K562 (cell line): Measurements from ENCODE around the gene CNPY2. TPM values are rescaled to one million over a fixed set of nuclear protein-coding genes. Genes with fewer than 3 reads are reported as not detected.

Experiments used
- BACH1 ChIP-seq: fragments of 200-800 bp; sonication (Bioruptor generic); IDR thresholded peaks from 2 replicates; pipeline ENCODE4 v1.6.1; 2016; ENCODE audit warnings: missing genetic modification characterization, missing compliant biosample characterization
- GABPA ChIP-seq: fragments of 200-800 bp; sonication (Bioruptor generic); conservative IDR thresholded peaks from 2 replicates; pipeline ENCODE4 v1.6.1; 2016; ENCODE audit warnings: low read depth, missing genetic modification characterization, missing compliant biosample characterization
- IFI16 ChIP-seq: fragments of 250-450 bp; sonication (Bioruptor Pico); IDR thresholded peaks from 2 replicates; pipeline ENCODE4 v2.1.2; 2022; ENCODE audit warnings: mild to moderate bottlenecking, inconsistent platforms
- MYBL2 ChIP-seq, 2 experiments: fragments of 450-650 bp in 1 of 2; sonication (generic) in 1 of 2; formaldehyde crosslinking in 1 of 2; IDR thresholded peaks; 2 replicates each; pipeline versions ENCODE4 v1.6.1 to v1.8.1; 2017 to 2022; ENCODE audit warnings: borderline replicate concordance in 1 of 2, inconsistent platforms in 1 of 2, low read depth in 1 of 2, mild to moderate bottlenecking in 1 of 2, missing genetic modification reagents in 1 of 2, moderate library complexity in 1 of 2
- MYNN ChIP-seq, 2 experiments: sonication (generic); formaldehyde crosslinking in 1 of 2; IDR thresholded peaks; 2 replicates each; pipeline versions ENCODE4 v1.5.0 to v1.6.1; 2016 to 2020; ENCODE audit warnings: antibody characterized with exemption in 1 of 2, missing genetic modification reagents in 1 of 2
- SRSF3 ChIP-seq: fragments of 200-400 bp; formaldehyde crosslinking; IDR thresholded peaks from 2 replicates; pipeline ENCODE4 v1.6.1; 2016; ENCODE audit warnings: mild to moderate bottlenecking, low read length, moderate library complexity; ENCODE audit not compliant: insufficient read depth
- ZNF174 ChIP-seq: fragments of 250-450 bp; sonication (Bioruptor Pico); IDR thresholded peaks from 2 replicates; pipeline ENCODE4 v1.4.0; 2020; ENCODE audit warnings: mild to moderate bottlenecking
- ZNF354B ChIP-seq: fragments of 250-450 bp; sonication (Bioruptor Pico); IDR thresholded peaks from 2 replicates; pipeline ENCODE4 v1.4.0; 2020
- ZNF707 ChIP-seq: fragments of 250-450 bp; sonication (Bioruptor Pico); conservative IDR thresholded peaks from 2 replicates; pipeline ENCODE4 v1.8.0; 2022; ENCODE audit warnings: inconsistent platforms, mild to moderate bottlenecking, moderate library complexity
- polyA plus RNA-seq, 8 experiments: library from polyadenylated mRNA; depleted of rRNA in 4 of 8; stranded (reverse) in 5 of 8; unstranded in 3 of 8; fragments of >200 nt; fragmentation: Nextera tagmentation in 2 of 8; fragmentation: Illumina TruSeq in 1 of 8; extraction: Ambion mirVana in 2 of 8; extraction: Trizol in 1 of 8; gene quantifications; 2 replicates each; pipeline versions ENCODE4 v1.2.1 to v1.2.3, GENCODE V29; 2011 to 2014; ENCODE audit warnings: inconsistent platforms in 1 of 8, missing spikeins in 1 of 8
- total RNA-seq, 7 experiments: library from RNA; depleted of rRNA in 6 of 7; stranded (reverse); fragments of >200 nt in 6 of 7; fragmentation: Illumina TruSeq in 2 of 7; extraction: Trizol in 2 of 7; gene quantifications; 2 replicates each; pipeline versions ENCODE4 v1.2.1 to v1.2.3, GENCODE V29; 2011 to 2021; ENCODE audit warnings: low replicate concordance in 1 of 7
- TF ChIP-seq, protein P1 (sequence below): sonication (generic); formaldehyde crosslinking; IDR thresholded peaks from 2 replicates; pipeline ENCODE4 v1.8.1; 2022; ENCODE audit warnings: missing genetic modification reagents
- TF ChIP-seq, protein P2 (sequence below): sonication (generic); formaldehyde crosslinking; IDR thresholded peaks from 2 replicates; pipeline ENCODE4 v1.8.0; 2023; ENCODE audit warnings: missing genetic modification reagents, mild to moderate bottlenecking, borderline replicate concordance
- TF ChIP-seq, protein P3 (sequence below): sonication (generic); formaldehyde crosslinking; IDR thresholded peaks from 2 replicates; pipeline ENCODE4 v1.8.0; 2022; ENCODE audit warnings: missing genetic modification reagents, mild to moderate bottlenecking, moderate library complexity, borderline replicate concordance
- TF ChIP-seq, protein P4 (sequence below): sonication (generic); IDR thresholded peaks from 2 replicates; pipeline ENCODE4 v1.6.1; 2016
- TF ChIP-seq, protein P5 (sequence below): fragments of 450-650 bp; IDR thresholded peaks from 2 replicates; pipeline ENCODE4 v1.6.1; 2014; ENCODE audit warnings: low read depth, mild to moderate bottlenecking, moderate library complexity, borderline replicate concordance

The CNPY2 gene
- total and polyA plus RNA-seq, 9 of the 15 experiments (the other 6 are each of a cell fraction or from before 2014, with no cell fraction given): 33.8 to 190 (median 138) TPM

DNA sequence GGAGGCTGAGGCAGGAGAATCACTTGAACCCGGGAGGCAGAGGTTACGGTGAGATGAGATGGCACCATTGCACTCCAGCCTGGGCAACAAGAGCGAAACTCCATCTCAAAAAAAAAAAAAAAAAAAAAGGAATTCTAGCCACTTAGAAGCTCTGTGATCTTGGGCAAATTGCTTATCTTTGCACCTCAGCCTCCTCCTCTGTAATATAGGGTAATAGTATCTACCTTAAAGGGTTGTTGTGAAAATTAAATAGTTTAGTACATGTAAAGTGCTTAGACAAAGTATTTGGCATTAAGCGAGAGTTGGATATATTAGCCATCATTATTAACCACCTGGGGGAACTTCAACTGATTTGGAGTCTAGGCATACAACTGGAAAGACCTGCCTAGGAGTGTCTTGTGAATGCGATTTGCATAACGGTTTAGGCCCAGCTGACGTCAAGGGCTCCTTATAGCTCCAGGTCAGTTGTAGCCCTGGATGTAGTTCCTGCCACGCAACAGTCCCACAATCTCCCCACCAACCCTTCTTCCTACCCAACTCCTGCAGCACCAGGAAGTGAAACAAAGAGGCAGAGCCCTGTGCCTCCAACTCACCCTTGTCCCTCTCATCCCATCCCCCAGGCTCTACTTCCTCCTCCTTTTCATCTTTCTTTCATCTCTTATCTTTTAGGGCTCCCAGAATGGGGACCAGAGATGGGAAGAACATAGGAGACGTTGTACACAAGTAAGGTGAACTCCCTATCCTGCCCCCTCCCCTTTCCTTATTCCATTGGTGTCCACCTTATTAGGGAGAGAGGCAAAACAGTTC is 20.8 kb upstream of the CNPY2 start (continued):
- TF ChIP-seq, protein P1, sequence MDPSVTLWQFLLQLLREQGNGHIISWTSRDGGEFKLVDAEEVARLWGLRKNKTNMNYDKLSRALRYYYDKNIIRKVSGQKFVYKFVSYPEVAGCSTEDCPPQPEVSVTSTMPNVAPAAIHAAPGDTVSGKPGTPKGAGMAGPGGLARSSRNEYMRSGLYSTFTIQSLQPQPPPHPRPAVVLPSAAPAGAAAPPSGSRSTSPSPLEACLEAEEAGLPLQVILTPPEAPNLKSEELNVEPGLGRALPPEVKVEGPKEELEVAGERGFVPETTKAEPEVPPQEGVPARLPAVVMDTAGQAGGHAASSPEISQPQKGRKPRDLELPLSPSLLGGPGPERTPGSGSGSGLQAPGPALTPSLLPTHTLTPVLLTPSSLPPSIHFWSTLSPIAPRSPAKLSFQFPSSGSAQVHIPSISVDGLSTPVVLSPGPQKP (CRISPR knock-in tag): no peak
- TF ChIP-seq, protein P2, sequence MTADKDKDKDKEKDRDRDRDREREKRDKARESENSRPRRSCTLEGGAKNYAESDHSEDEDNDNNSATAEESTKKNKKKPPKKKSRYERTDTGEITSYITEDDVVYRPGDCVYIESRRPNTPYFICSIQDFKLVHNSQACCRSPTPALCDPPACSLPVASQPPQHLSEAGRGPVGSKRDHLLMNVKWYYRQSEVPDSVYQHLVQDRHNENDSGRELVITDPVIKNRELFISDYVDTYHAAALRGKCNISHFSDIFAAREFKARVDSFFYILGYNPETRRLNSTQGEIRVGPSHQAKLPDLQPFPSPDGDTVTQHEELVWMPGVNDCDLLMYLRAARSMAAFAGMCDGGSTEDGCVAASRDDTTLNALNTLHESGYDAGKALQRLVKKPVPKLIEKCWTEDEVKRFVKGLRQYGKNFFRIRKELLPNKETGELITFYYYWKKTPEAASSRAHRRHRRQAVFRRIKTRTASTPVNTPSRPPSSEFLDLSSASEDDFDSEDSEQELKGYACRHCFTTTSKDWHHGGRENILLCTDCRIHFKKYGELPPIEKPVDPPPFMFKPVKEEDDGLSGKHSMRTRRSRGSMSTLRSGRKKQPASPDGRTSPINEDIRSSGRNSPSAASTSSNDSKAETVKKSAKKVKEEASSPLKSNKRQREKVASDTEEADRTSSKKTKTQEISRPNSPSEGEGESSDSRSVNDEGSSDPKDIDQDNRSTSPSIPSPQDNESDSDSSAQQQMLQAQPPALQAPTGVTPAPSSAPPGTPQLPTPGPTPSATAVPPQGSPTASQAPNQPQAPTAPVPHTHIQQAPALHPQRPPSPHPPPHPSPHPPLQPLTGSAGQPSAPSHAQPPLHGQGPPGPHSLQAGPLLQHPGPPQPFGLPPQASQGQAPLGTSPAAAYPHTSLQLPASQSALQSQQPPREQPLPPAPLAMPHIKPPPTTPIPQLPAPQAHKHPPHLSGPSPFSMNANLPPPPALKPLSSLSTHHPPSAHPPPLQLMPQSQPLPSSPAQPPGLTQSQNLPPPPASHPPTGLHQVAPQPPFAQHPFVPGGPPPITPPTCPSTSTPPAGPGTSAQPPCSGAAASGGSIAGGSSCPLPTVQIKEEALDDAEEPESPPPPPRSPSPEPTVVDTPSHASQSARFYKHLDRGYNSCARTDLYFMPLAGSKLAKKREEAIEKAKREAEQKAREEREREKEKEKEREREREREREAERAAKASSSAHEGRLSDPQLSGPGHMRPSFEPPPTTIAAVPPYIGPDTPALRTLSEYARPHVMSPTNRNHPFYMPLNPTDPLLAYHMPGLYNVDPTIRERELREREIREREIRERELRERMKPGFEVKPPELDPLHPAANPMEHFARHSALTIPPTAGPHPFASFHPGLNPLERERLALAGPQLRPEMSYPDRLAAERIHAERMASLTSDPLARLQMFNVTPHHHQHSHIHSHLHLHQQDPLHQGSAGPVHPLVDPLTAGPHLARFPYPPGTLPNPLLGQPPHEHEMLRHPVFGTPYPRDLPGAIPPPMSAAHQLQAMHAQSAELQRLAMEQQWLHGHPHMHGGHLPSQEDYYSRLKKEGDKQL (CRISPR knock-in tag): no peak
- TF ChIP-seq MYNN (IDR thresholded peaks at IDR 0.05) (0 out of 2 replicates have a peak, but pooled peaks have one; percentile 13), MYNN (CRISPR knock-in tag; IDR thresholded peaks at IDR 0.05) (no peak), ZNF707 (CRISPR knock-in tag) (no peak), GABPA (tag) (peak; percentile 92), ZNF174 (CRISPR knock-in tag) (no peak), IFI16 (no peak), MYBL2 (IDR thresholded peaks at IDR 0.05; ENCODE audit: low read depth) (peak; percentile 84), MYBL2 (CRISPR knock-in tag; IDR thresholded peaks at IDR 0.05; ENCODE audit: borderline replicate concordance) (no peak), ZNF354B (CRISPR knock-in tag) (no peak), SRSF3 (no peak), BACH1 (tag) (no peak; the same call in 1 of the 2 replicates)
- TF ChIP-seq, protein P3, sequence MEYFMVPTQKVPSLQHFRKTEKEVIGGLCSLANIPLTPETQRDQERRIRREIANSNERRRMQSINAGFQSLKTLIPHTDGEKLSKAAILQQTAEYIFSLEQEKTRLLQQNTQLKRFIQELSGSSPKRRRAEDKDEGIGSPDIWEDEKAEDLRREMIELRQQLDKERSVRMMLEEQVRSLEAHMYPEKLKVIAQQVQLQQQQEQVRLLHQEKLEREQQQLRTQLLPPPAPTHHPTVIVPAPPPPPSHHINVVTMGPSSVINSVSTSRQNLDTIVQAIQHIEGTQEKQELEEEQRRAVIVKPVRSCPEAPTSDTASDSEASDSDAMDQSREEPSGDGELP: peak; percentile 63
- TF ChIP-seq, protein P4, sequence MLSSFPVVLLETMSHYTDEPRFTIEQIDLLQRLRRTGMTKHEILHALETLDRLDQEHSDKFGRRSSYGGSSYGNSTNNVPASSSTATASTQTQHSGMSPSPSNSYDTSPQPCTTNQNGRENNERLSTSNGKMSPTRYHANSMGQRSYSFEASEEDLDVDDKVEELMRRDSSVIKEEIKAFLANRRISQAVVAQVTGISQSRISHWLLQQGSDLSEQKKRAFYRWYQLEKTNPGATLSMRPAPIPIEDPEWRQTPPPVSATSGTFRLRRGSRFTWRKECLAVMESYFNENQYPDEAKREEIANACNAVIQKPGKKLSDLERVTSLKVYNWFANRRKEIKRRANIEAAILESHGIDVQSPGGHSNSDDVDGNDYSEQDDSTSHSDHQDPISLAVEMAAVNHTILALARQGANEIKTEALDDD: no peak; the same call in 1 of the 2 replicates
- TF ChIP-seq, protein P5, sequence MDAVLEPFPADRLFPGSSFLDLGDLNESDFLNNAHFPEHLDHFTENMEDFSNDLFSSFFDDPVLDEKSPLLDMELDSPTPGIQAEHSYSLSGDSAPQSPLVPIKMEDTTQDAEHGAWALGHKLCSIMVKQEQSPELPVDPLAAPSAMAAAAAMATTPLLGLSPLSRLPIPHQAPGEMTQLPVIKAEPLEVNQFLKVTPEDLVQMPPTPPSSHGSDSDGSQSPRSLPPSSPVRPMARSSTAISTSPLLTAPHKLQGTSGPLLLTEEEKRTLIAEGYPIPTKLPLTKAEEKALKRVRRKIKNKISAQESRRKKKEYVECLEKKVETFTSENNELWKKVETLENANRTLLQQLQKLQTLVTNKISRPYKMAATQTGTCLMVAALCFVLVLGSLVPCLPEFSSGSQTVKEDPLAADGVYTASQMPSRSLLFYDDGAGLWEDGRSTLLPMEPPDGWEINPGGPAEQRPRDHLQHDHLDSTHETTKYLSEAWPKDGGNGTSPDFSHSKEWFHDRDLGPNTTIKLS: peak; percentile 97
